KMS-11 (cell line): ENCODE measurements around the gene ISYNA1.

Source experiments
- H2AFZ ChIP-seq: fragments of 200-600 bp; sonication (generic); 2 replicates; pipeline ENCODE4 v1.6.1; 2016; ENCODE audit warnings: antibody characterized with exemption, mixed run types, low read depth
- H3K27ac ChIP-seq: fragments of 200-600 bp; sonication (generic); 2 replicates; pipeline ENCODE4 v1.6.1; 2016; ENCODE audit warnings: mild to moderate bottlenecking, mixed run types
- H3K27me3 ChIP-seq: fragments of 200-600 bp; sonication (generic); 2 replicates; pipeline ENCODE4 v1.6.1; 2017; ENCODE audit warnings: mild to moderate bottlenecking, low read depth, mixed run types, moderate library complexity; ENCODE audit not compliant: insufficient read depth
- H3K36me3 ChIP-seq: fragments of 200-600 bp; sonication (generic); 2 replicates; pipeline ENCODE4 v1.6.1; 2017; ENCODE audit warnings: mild to moderate bottlenecking, mixed run types; ENCODE audit not compliant: insufficient read depth
- H3K4me1 ChIP-seq: fragments of 200-600 bp; sonication (generic); 2 replicates; pipeline ENCODE4 v1.6.1; 2016; ENCODE audit warnings: mild to moderate bottlenecking, low read depth, mixed run types; ENCODE audit not compliant: poor library complexity, severe bottlenecking
- H3K4me2 ChIP-seq: fragments of 200-600 bp; sonication (generic); 2 replicates; pipeline ENCODE4 v1.7.0; 2016; ENCODE audit warnings: mild to moderate bottlenecking, mixed run types
- H3K4me3 ChIP-seq: fragments of 200-600 bp; sonication (generic); IDR thresholded peaks from 2 replicates; pipeline ENCODE4 v1.6.1; 2017; ENCODE audit warnings: low read depth, low read length, mixed read lengths; ENCODE audit not compliant: insufficient read depth
- H3K79me2 ChIP-seq: fragments of 200-600 bp; sonication (generic); 2 replicates; pipeline ENCODE4 v1.6.1; 2016; ENCODE audit warnings: low read depth, mixed run types; ENCODE audit not compliant: insufficient read depth
- H3K9ac ChIP-seq: fragments of 200-600 bp; sonication (generic); 2 replicates; pipeline ENCODE4 v1.6.1; 2016; ENCODE audit warnings: mild to moderate bottlenecking, mixed run types
- H4K20me1 ChIP-seq: fragments of 200-600 bp; sonication (generic); 2 replicates; pipeline ENCODE4 v1.6.1; 2016; ENCODE audit warnings: mild to moderate bottlenecking, mixed run types; ENCODE audit not compliant: insufficient read depth
- CTCF ChIP-seq: fragments of 200-600 bp; sonication (generic); conservative IDR thresholded peaks from 2 replicates; pipeline ENCODE4 v1.6.1; 2017; ENCODE audit warnings: low read depth, mild to moderate bottlenecking, antibody characterized with exemption, low read length, moderate library complexity, mixed read lengths

ISYNA1 gene

GRCh38 chr19:18388100-18388959 lies 49.6 kb downstream of the ISYNA1 start:
- H3K27me3 ChIP-seq: peaks cover 43% of the 10 kb centered on the region; the same call in 1 of the 2 replicates
- H2AFZ ChIP-seq: no peak overlapping the region
- peak; percentile 63 for TF ChIP-seq CTCF
- no peak overlapping the region for H3K27ac ChIP-seq
- no peaks in the 10 kb centered on the region for H4K20me1 ChIP-seq
- no peaks in the 10 kb centered on the region for H3K36me3 ChIP-seq
- H3K9ac ChIP-seq: no peak overlapping the region
- no peaks in the 10 kb centered on the region for H3K79me2 ChIP-seq
- H3K4me1 ChIP-seq: no peaks in the 10 kb centered on the region
- no peak overlapping the region for H3K4me2 ChIP-seq
- no peak overlapping the region for H3K4me3 ChIP-seq

GRCh38 chr19:18386543-18387271 lies 51.2 kb downstream of the ISYNA1 start:
- H3K4me2 ChIP-seq: no peak overlapping the region
- H4K20me1 ChIP-seq: no peaks in the 10 kb centered on the region
- peaks cover 33% of the 10 kb centered on the region; the same call in 1 of the 2 replicates for H3K27me3 ChIP-seq
- H3K4me3 ChIP-seq: no peak overlapping the region
- H3K36me3 ChIP-seq: no peaks in the 10 kb centered on the region
- no peak overlapping the region for H3K9ac ChIP-seq
- H3K27ac ChIP-seq: no peak overlapping the region
- no peak for TF ChIP-seq CTCF
- no peaks in the 10 kb centered on the region for H3K4me1 ChIP-seq
- no peak overlapping the region for H2AFZ ChIP-seq
- H3K79me2 ChIP-seq: no peaks in the 10 kb centered on the region

GRCh38 chr19:18385675-18386542 lies 52.0 kb downstream of the ISYNA1 start, which contains the start of gene GDF15:
Gene GDF15, plus strand, starts transcription at chr19:18386158. Its CDS starts 32 bp downstream, at chr19:18386190.
- peak; percentile 70 for TF ChIP-seq CTCF
- Histone ChIP-seq H3K79me2 (no peaks in the 10 kb centered on the region), H3K9ac (no peak within 1 kb of the TSS), H3K36me3 (no peaks in the 10 kb centered on the region), H3K4me1 (no peaks in the 10 kb centered on the region), H3K27me3 (peaks cover 33% of the 10 kb centered on the region; the same call in 1 of the 2 replicates), H3K4me2 (no peak within 1 kb of the TSS), H2AFZ (no peak within 1 kb of the TSS), H3K4me3 (no peak within 1 kb of the TSS), H3K27ac (no peak within 1 kb of the TSS), H4K20me1 (no peaks in the 10 kb centered on the region)

- no peaks in the 10 kb centered on the region for H3K4me1 ChIP-seq
- H3K79me2 ChIP-seq: no peaks in the 10 kb centered on the region
- H3K27ac ChIP-seq: no peak overlapping the region
- no peak overlapping the region for H2AFZ ChIP-seq
- H4K20me1 ChIP-seq: no peaks in the 10 kb centered on the region
- H3K9ac ChIP-seq: no peak overlapping the region
- no peak overlapping the region for H3K4me2 ChIP-seq
- H3K4me3 ChIP-seq: no peak overlapping the region
- H3K36me3 ChIP-seq: no peaks in the 10 kb centered on the region
- H3K27me3 ChIP-seq: peaks cover 33% of the 10 kb centered on the region; the same call in 1 of the 2 replicates
- TF ChIP-seq CTCF: no peak
Observed at GRCh38 chr19:18385359-18385674, 52.6 kb downstream of the ISYNA1 start.
